AG20443 (cell line): ENCODE measurements around the gene INSYN2B.
A peak's percentile ranks its signal among the peaks of the same experiment; 100 is the strongest.

Experiments used
- DNase-seq: peaks from one replicate; pipeline ENCODE4 v3.0.0; 2012; ENCODE audit warnings: low spot score, mixed read lengths

INSYN2B gene

GRCh38 chr5:169980418-169981053, at the start of gene INSYN2B:
INSYN2B (minus strand) TSS chr5:169980495; CDS start chr5:169883898, 96,597 bp downstream.
- peak; percentile 85 for DNase-seq

- peak; percentile 32 for DNase-seq
Observed at GRCh38 chr5:170028124-170028523, 47.8 kb upstream of the INSYN2B start.

- no peak for DNase-seq
Observed at GRCh38 chr5:170025853-170026252, 45.6 kb upstream of the INSYN2B start.

GRCh38 chr5:170021506-170021905, 41.2 kb upstream of the INSYN2B start:
- DNase-seq: no peak

GRCh38 chr5:170020423-170020822, 40.1 kb upstream of the INSYN2B start:
- no peak for DNase-seq

GRCh38 chr5:170012622-170013021, 32.3 kb upstream of the INSYN2B start:
- no peak for DNase-seq

GRCh38 chr5:170011751-170012150, 31.5 kb upstream of the INSYN2B start:
- DNase-seq: no peak

- no peak for DNase-seq
Observed at GRCh38 chr5:170010595-170010994, 30.3 kb upstream of the INSYN2B start.

GRCh38 chr5:170008376-170008775, 28.1 kb upstream of the INSYN2B start:
- DNase-seq: no peak

GRCh38 chr5:170006021-170006420, 25.7 kb upstream of the INSYN2B start:
- DNase-seq: no peak

GRCh38 chr5:170000155-170000554, 19.9 kb upstream of the INSYN2B start:
- DNase-seq: no peak

GRCh38 chr5:169999621-170000020, 19.3 kb upstream of the INSYN2B start:
- DNase-seq: no peak

GRCh38 chr5:169997798-169998197, 17.5 kb upstream of the INSYN2B start:
- no peak for DNase-seq

GRCh38 chr5:169993485-169993790, 13.1 kb upstream of the INSYN2B start:
- DNase-seq: no peak

GRCh38 chr5:169992789-169993484, 12.6 kb upstream of the INSYN2B start:
- no peak for DNase-seq

GRCh38 chr5:169991115-169991869, 11.0 kb upstream of the INSYN2B start:
- no peak for DNase-seq

GRCh38 chr5:169989365-169989764, 9.1 kb upstream of the INSYN2B start:
- no peak for DNase-seq

GRCh38 chr5:169988947-169989346, 8.7 kb upstream of the INSYN2B start:
- no peak for DNase-seq

- no peak for DNase-seq
Observed at GRCh38 chr5:169988206-169988605, 7.9 kb upstream of the INSYN2B start.

GRCh38 chr5:169979871-169980270, 424 bp downstream of the INSYN2B start:
- DNase-seq: no peak

GRCh38 chr5:169978714-169979113, 1.6 kb downstream of the INSYN2B start:
- peak; percentile 28 for DNase-seq

GRCh38 chr5:169974121-169974770, 6.0 kb downstream of the INSYN2B start:
- DNase-seq: no peak

GRCh38 chr5:169973056-169973455, 7.2 kb downstream of the INSYN2B start:
- DNase-seq: no peak
